GM23338 (cell line): ENCODE results near the gene KRT24. TPM values are rescaled to one million over a fixed set of nuclear protein-coding genes. Genes with fewer than 3 reads are reported as not detected.

ENCODE experiments used
- ATAC-seq: fragments of 200-7000 bp; cut with Tn5 transposase; 3 replicates; pipeline ENCODE4 v1.9.1; 2020
- DNase-seq: peaks from one replicate; pipeline ENCODE4 v3.0.0-alpha.2; 2015; ENCODE audit warnings: low spot score
- H2AFZ ChIP-seq: fragments of 200-600 bp; sonication (generic); 2 replicates; pipeline ENCODE4 v1.8.0; 2016; ENCODE audit warnings: antibody characterized with exemption, mild to moderate bottlenecking, moderate library complexity
- H3F3A ChIP-seq: fragments of 200-600 bp; sonication (generic); replicated peaks from 2 replicates; pipeline ENCODE4 v1.8.0; 2017; ENCODE audit warnings: antibody characterized with exemption, mixed run types, low read depth
- H3K27ac ChIP-seq: fragments of 200-600 bp; sonication (generic); 2 replicates; pipeline ENCODE4 v1.6.1; 2016; ENCODE audit warnings: low read depth
- H3K27me3 ChIP-seq: fragments of 200-600 bp; sonication (generic); 2 replicates; pipeline ENCODE4 v1.8.0; 2016; ENCODE audit warnings: mild to moderate bottlenecking, mixed run types, moderate library complexity; ENCODE audit not compliant: insufficient read depth
- H3K36me3 ChIP-seq: fragments of 200-600 bp; sonication (generic); 2 replicates; pipeline ENCODE4 v1.8.0; 2016; ENCODE audit warnings: mild to moderate bottlenecking; ENCODE audit not compliant: insufficient read depth
- H3K4me1 ChIP-seq: fragments of 200-600 bp; sonication (generic); 2 replicates; pipeline ENCODE4 v1.8.0; 2016; ENCODE audit warnings: mild to moderate bottlenecking, moderate library complexity; ENCODE audit not compliant: insufficient read depth
- H3K4me2 ChIP-seq: fragments of 200-600 bp; sonication (generic); 2 replicates; pipeline ENCODE4 v1.7.1; 2017; ENCODE audit warnings: mixed run types
- H3K4me3 ChIP-seq: fragments of 200-600 bp; sonication (generic); 2 replicates; pipeline ENCODE4 v1.6.1; 2016; ENCODE audit warnings: mixed run types
- H3K79me2 ChIP-seq: fragments of 200-600 bp; sonication (generic); replicated peaks from 2 replicates; pipeline ENCODE4 v1.8.0; 2017; ENCODE audit warnings: mild to moderate bottlenecking; ENCODE audit not compliant: insufficient read depth
- H3K9me2 ChIP-seq: fragments of 200-600 bp; sonication (generic); 2 replicates; pipeline ENCODE4 v1.8.0; 2017; ENCODE audit not compliant: insufficient read depth
- H4K20me1 ChIP-seq: fragments of 200-600 bp; sonication (generic); replicated peaks from 2 replicates; pipeline ENCODE4 v1.8.0; 2017; ENCODE audit warnings: mild to moderate bottlenecking; ENCODE audit not compliant: insufficient read depth
- H3K27ac Mint-ChIP-seq: 2 replicates; pipeline ENCODE4 v1.8.0; 2020; ENCODE audit warnings: inconsistent platforms, mild to moderate bottlenecking, moderate library complexity, mixed read lengths
- H3K27me3 Mint-ChIP-seq: 3 replicates; pipeline ENCODE4 v1.8.0; 2022; ENCODE audit warnings: low read depth, mild to moderate bottlenecking, moderate library complexity, mixed read lengths, inconsistent platforms; ENCODE audit not compliant: insufficient read depth, poor library complexity
- H3K36me3 Mint-ChIP-seq: 3 replicates; pipeline ENCODE4 v1.8.0; 2021; ENCODE audit warnings: low read depth, mild to moderate bottlenecking, inconsistent platforms, moderate library complexity, mixed read lengths
- H3K4me1 Mint-ChIP-seq: 3 replicates; pipeline ENCODE4 v1.8.0; 2020; ENCODE audit warnings: mild to moderate bottlenecking, inconsistent platforms, mixed read lengths
- H3K4me3 Mint-ChIP-seq: 3 replicates; pipeline ENCODE4 v1.8.0; 2021; ENCODE audit warnings: moderate library complexity, mild to moderate bottlenecking, inconsistent platforms, mixed read lengths
- H3K9me3 Mint-ChIP-seq: 3 replicates; pipeline ENCODE4 v1.8.0; 2020; ENCODE audit warnings: moderate library complexity, mild to moderate bottlenecking, inconsistent platforms, mixed read lengths
- CREB1 ChIP-seq: fragments of 250-450 bp; sonication (Bioruptor Pico); IDR thresholded peaks from 2 replicates; pipeline ENCODE4 v1.5.0; 2020; ENCODE audit warnings: low read depth, mild to moderate bottlenecking, moderate library complexity
- EZH2 ChIP-seq: fragments of 200-600 bp; sonication (generic); IDR thresholded peaks from one replicate; pipeline ENCODE4 v1.8.0; 2017; ENCODE audit warnings: antibody characterized with exemption, mild to moderate bottlenecking, low read depth; ENCODE audit not compliant: unreplicated experiment
- EZH2phosphoT487 ChIP-seq: fragments of 200-600 bp; sonication (generic); IDR thresholded peaks from one replicate; pipeline ENCODE4 v1.8.1; 2018; ENCODE audit warnings: antibody characterized with exemption; ENCODE audit not compliant: unreplicated experiment
- NANOG ChIP-seq: IDR thresholded peaks from 2 replicates; pipeline ENCODE4 v1.6.1; 2016; ENCODE audit warnings: antibody characterized with exemption, borderline replicate concordance
- POLR2AphosphoS5 ChIP-seq: IDR thresholded peaks from 2 replicates; pipeline ENCODE4 v1.6.1; 2016; ENCODE audit warnings: antibody characterized with exemption, low read depth
- STAT1 ChIP-seq: IDR thresholded peaks from one replicate; pipeline ENCODE4 v1.6.1; 2016; ENCODE audit warnings: antibody characterized with exemption; ENCODE audit not compliant: unreplicated experiment
- ZNF114 ChIP-seq: fragments of 250-450 bp; sonication (Bioruptor Pico); IDR thresholded peaks from 2 replicates; pipeline ENCODE4 v1.5.0; 2020; ENCODE audit warnings: mild to moderate bottlenecking, moderate library complexity
- ZNF331 ChIP-seq: fragments of 250-450 bp; sonication (Bioruptor Pico); IDR thresholded peaks from 2 replicates; pipeline ENCODE4 v1.5.0; 2020; ENCODE audit warnings: low read depth, mild to moderate bottlenecking, moderate library complexity
- polyA plus RNA-seq: library from polyadenylated mRNA; unstranded; fragments of >200 nt; fragmentation: Nextera tagmentation; extraction: Ambion mirVana; gene quantifications from 2 replicates; pipeline ENCODE4 v1.2.1, GENCODE V29; 2016
- total RNA-seq: library from RNA; depleted of rRNA; stranded (reverse); fragments of >200 nt; shearing (Covaris generic); gene quantifications from 2 replicates; pipeline ENCODE4 v1.2.3, GENCODE V29; 2014
- TF ChIP-seq, protein P1 (sequence below): fragments of 250-450 bp; sonication (Bioruptor Pico); IDR thresholded peaks from 2 replicates; pipeline ENCODE4 v1.5.0; 2020; ENCODE audit warnings: mild to moderate bottlenecking, moderate library complexity
- TF ChIP-seq, protein P2 (sequence below), 2 experiments: fragments of 200-600 bp in 1 of 2; sonication (generic) in 1 of 2; conservative IDR thresholded peaks; 2 replicates each; pipeline versions ENCODE4 v1.5.1 to v1.6.1; 2016 to 2017; ENCODE audit warnings: antibody characterized with exemption in 2 of 2, low read depth in 2 of 2, mild to moderate bottlenecking in 2 of 2, moderate library complexity in 1 of 2

Gene KRT24
- total and polyA plus RNA-seq, 2 experiments from 2014 or later: not detected

DNA sequence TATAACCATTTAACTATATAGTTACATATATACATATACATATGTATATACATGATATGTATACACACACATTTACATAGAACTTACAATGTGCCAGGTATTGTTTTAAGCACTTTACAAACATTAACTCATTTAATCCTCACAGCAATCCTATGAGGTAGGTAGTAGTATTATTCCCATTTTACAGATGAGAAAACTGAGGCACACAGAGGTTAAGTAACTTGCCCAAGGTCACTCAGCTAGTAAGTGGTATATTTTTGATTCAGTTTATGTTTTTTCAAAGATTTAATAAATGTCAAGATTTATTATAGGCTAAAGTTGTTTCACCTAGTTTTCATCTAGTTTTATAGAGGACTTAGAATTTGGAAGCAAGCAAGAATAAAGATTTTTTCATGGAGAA, 45.2 kb downstream of the KRT24 start:
- no peak overlapping the region for H3K27ac Mint-ChIP-seq
- H3K27ac ChIP-seq: no peak overlapping the region
- no peaks in the 10 kb centered on the region for H3K9me2 ChIP-seq
- H3K4me2 ChIP-seq: no peak overlapping the region
- no peaks in the 10 kb centered on the region for H3K79me2 ChIP-seq
- H3K4me3 Mint-ChIP-seq: no peak overlapping the region
- H3K4me3 ChIP-seq: no peak overlapping the region
- H3K36me3 ChIP-seq: no peaks in the 10 kb centered on the region
- no peaks in the 10 kb centered on the region for H3F3A ChIP-seq
- no peaks in the 10 kb centered on the region for H3K36me3 Mint-ChIP-seq
- no peaks in the 10 kb centered on the region for H3K27me3 ChIP-seq
- ATAC-seq (no peak), DNase-seq (no peak)
- TF ChIP-seq, protein P1, sequence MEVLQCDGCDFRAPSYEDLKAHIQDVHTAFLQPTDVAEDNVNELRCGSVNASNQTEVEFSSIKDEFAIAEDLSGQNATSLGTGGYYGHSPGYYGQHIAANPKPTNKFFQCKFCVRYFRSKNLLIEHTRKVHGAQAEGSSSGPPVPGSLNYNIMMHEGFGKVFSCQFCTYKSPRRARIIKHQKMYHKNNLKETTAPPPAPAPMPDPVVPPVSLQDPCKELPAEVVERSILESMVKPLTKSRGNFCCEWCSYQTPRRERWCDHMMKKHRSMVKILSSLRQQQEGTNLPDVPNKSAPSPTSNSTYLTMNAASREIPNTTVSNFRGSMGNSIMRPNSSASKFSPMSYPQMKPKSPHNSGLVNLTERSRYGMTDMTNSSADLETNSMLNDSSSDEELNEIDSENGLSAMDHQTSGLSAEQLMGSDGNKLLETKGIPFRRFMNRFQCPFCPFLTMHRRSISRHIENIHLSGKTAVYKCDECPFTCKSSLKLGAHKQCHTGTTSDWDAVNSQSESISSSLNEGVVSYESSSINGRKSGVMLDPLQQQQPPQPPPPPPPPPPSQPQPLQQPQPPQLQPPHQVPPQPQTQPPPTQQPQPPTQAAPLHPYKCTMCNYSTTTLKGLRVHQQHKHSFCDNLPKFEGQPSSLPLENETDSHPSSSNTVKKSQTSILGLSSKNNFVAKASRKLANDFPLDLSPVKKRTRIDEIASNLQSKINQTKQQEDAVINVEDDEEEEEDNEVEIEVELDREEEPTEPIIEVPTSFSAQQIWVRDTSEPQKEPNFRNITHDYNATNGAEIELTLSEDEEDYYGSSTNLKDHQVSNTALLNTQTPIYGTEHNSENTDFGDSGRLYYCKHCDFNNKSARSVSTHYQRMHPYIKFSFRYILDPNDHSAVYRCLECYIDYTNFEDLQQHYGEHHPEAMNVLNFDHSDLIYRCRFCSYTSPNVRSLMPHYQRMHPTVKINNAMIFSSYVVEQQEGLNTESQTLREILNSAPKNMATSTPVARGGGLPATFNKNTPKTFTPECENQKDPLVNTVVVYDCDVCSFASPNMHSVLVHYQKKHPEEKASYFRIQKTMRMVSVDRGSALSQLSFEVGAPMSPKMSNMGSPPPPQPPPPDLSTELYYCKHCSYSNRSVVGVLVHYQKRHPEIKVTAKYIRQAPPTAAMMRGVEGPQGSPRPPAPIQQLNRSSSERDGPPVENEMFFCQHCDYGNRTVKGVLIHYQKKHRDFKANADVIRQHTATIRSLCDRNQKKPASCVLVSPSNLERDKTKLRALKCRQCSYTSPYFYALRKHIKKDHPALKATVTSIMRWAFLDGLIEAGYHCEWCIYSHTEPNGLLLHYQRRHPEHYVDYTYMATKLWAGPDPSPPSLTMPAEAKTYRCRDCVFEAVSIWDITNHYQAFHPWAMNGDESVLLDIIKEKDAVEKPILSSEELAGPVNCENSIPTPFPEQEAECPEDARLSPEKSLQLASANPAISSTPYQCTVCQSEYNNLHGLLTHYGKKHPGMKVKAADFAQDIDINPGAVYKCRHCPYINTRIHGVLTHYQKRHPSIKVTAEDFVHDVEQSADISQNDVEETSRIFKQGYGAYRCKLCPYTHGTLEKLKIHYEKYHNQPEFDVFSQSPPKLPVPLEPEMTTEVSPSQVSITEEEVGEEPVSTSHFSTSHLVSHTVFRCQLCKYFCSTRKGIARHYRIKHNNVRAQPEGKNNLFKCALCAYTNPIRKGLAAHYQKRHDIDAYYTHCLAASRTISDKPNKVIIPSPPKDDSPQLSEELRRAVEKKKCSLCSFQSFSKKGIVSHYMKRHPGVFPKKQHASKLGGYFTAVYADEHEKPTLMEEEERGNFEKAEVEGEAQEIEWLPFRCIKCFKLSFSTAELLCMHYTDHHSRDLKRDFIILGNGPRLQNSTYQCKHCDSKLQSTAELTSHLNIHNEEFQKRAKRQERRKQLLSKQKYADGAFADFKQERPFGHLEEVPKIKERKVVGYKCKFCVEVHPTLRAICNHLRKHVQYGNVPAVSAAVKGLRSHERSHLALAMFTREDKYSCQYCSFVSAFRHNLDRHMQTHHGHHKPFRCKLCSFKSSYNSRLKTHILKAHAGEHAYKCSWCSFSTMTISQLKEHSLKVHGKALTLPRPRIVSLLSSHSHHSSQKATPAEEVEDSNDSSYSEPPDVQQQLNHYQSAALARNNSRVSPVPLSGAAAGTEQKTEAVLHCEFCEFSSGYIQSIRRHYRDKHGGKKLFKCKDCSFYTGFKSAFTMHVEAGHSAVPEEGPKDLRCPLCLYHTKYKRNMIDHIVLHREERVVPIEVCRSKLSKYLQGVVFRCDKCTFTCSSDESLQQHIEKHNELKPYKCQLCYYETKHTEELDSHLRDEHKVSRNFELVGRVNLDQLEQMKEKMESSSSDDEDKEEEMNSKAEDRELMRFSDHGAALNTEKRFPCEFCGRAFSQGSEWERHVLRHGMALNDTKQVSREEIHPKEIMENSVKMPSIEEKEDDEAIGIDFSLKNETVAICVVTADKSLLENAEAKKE (CRISPR knock-in tag): no peak
- no peak for TF ChIP-seq STAT1
- no peak for TF ChIP-seq NANOG
- no peak for TF ChIP-seq ZNF114
- TF ChIP-seq ZNF331 (CRISPR knock-in tag): no peak
- TF ChIP-seq, protein P2, sequence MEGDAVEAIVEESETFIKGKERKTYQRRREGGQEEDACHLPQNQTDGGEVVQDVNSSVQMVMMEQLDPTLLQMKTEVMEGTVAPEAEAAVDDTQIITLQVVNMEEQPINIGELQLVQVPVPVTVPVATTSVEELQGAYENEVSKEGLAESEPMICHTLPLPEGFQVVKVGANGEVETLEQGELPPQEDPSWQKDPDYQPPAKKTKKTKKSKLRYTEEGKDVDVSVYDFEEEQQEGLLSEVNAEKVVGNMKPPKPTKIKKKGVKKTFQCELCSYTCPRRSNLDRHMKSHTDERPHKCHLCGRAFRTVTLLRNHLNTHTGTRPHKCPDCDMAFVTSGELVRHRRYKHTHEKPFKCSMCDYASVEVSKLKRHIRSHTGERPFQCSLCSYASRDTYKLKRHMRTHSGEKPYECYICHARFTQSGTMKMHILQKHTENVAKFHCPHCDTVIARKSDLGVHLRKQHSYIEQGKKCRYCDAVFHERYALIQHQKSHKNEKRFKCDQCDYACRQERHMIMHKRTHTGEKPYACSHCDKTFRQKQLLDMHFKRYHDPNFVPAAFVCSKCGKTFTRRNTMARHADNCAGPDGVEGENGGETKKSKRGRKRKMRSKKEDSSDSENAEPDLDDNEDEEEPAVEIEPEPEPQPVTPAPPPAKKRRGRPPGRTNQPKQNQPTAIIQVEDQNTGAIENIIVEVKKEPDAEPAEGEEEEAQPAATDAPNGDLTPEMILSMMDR (conservative IDR thresholded peaks at IDR 0.05; ENCODE audit: low read depth in 2 of 2): no peak
- TF ChIP-seq POLR2AphosphoS5: no peak
- TF ChIP-seq CREB1: no peak
- no peak for TF ChIP-seq EZH2
- no peak for TF ChIP-seq EZH2phosphoT487
- H3K9me3 Mint-ChIP-seq: no peaks in the 10 kb centered on the region
- no peaks in the 10 kb centered on the region for H3K27me3 Mint-ChIP-seq
- H3K4me1 Mint-ChIP-seq: peaks cover 3% of the 10 kb centered on the region; the same call in 1 of the 3 replicates
- H3K4me1 ChIP-seq: no peaks in the 10 kb centered on the region
- no peak overlapping the region for H2AFZ ChIP-seq
- no peaks in the 10 kb centered on the region for H4K20me1 ChIP-seq
